ENCODE measurements around the gene PRTN3.
"Not testable (repeated sequence)": the region's sequence is repeated elsewhere in the genome, so short reads cannot be mapped to it uniquely, and the experiment has no call there.

Gene PRTN3

DNA sequence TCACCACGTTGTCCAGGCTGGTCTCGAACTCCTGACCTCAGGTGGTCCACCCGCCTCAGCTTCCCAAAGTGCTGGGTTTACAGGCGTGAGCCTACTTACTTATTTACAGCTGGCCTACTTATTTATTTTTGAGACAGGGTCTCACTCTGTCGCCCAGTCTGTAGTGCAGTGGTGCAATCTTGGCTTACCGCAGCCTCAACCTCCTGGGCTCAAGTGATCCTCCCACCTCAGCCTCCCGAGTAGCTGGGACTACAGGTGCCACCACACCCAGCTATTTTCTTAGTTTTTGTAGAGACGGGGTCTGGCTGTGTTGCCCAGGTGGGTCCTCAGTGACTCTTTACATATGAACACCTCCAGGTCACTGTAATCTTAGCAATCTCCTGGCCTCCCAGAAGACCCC lies 8.4 kb downstream of the PRTN3 start:
- DNase-seq = not testable (repeated sequence)

- DNase-seq = no peak
These were observed 9.6 kb downstream of the PRTN3 start for GRCh38 chr19:850221-850978.

DNA sequence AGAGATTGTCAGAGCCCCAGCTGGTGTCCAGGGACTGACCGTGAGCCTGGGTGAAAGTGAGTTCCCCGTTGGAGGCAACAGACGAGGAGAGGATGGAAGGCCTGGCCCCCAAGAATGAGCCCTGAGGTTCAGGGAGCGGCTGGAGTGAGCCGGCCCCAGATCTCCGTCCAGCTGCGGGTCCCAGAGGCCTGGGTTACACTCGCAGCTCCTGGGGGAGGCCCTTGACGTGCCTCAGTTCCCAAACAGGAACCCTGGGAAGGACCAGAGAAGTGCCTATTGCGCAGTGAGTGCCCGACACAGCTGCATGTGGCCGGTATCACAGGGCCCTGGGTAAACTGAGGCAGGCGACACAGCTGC lies 10.2 kb downstream of the PRTN3 start:
- no peak for DNase-seq

DNA sequence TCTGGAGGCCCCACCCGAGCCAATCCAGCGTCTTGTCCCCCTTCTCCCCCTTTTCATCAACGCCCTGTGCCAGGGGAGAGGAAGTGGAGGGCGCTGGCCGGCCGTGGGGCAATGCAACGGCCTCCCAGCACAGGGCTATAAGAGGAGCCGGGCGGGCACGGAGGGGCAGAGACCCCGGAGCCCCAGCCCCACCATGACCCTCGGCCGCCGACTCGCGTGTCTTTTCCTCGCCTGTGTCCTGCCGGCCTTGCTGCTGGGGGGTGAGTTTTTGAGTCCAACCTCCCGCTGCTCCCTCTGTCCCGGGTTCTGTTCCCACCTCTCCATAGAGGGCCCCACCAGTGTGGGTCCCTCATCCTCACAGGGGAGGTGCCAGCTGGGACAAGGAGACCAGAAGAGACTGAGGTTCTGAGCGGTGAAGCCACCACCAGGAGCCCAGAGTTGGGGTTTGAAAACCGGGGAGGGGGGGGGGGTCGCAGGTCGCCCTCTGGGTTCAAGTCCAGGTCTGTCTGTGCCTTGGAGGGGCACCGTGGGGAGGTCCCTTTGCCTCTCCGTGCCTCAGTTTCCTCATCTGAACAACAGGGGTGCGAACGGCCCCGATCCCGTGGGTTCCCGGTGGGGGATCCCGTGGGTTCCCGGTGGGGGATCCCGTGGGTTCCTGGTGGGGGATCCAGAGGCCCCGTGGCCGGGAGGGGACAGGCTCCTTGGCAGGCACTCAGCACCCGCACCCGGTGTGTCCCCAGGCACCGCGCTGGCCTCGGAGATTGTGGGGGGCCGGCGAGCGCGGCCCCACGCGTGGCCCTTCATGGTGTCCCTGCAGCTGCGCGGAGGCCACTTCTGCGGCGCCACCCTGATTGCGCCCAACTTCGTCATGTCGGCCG lies 11.6 kb downstream of the PRTN3 start, which contains the start of gene ELANE:
Gene ELANE, plus strand, starts transcription at position 168 of the 878 bp plus-strand sequence. Its CDS starts 26 bp downstream, at position 194.
- DNase-seq = no peak

DNA sequence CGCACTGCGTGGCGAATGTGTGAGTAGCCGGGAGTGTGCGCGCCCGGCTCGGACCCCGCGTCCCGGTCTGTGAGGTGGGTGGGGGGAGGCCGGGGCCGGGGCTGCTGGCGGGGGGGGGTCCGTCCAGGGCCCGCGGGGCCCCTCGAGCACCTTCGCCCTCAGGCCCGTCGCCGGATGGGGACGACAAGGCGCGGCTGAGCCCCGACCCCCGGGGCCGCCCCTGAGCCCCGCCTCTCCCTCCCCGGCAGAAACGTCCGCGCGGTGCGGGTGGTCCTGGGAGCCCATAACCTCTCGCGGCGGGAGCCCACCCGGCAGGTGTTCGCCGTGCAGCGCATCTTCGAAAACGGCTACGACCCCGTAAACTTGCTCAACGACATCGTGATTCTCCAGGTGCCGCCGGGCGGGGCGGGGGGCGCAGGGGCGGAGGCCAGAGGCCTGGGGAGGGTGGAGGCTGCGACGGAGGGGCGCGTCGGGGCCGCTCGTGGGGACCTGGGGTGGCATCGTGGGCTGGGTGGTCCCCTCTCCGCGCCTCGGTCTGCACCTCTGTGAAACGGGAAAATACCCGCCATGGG lies 12.3 kb downstream of the PRTN3 start:
- DNase-seq = no peak

DNA sequence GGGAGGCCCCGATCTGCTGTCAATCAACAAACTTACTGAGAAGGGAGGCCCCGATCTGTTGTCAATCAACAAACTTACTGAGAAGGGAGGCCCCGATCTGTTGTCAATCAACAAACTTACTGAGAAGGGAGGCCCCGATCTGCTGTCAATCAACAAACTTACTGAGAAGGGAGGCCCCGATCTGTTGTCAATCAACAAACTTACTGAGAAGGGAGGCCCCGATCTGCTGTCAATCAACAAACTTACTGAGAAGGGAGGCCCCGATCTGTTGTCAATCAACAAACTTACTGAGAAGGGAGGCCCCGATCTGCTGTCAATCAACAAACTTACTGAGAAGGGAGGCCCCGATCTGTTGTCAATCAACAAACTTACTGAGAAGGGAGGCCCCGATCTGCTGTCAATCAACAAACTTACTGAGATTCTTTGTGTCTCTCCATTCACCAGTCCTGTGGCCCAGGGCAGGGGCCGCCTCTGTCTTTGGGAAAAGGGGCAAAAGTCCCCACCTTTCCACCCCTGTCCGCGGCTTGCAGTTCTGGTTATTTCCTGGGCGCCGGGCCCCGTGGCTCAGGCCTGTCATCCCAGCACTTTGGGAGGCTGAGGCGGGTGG lies 12.9 kb downstream of the PRTN3 start:
- DNase-seq = not testable (repeated sequence)

DNA sequence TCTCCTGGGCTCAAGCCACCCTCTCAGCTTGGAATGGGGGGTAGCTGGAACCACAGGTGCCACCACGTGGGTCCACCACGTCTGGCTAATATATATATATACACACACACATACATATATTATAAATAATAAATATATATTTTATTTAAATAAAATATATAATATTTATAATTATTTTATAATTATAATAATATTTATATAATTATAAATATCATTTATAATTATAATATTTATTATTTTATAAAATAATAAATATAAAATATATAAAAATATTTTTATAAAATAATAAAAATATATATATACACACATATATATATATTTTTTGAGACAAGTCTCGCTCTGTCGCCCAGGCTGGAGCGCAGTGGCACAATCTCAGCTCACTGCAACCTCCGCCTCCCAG lies 13.8 kb downstream of the PRTN3 start:
- no peak for DNase-seq

GRCh38 chr19:855142-855541 lies 14.3 kb downstream of the PRTN3 start:
- DNase-seq = no peak

DNA sequence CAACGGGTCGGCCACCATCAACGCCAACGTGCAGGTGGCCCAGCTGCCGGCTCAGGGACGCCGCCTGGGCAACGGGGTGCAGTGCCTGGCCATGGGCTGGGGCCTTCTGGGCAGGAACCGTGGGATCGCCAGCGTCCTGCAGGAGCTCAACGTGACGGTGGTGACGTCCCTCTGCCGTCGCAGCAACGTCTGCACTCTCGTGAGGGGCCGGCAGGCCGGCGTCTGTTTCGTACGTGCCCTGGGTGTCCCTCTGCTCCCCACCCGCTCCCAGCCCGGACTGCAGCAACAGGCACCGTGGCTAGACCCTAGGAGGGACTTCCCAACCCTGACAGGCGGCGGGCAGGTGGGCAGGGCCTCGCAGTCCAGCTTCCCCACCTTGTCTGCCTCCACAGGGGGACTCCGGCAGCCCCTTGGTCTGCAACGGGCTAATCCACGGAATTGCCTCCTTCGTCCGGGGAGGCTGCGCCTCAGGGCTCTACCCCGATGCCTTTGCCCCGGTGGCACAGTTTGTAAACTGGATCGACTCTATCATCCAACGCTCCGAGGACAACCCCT lies 14.8 kb downstream of the PRTN3 start:
- no peak for DNase-seq

- no peak for DNase-seq
These were observed 17.5 kb downstream of the PRTN3 start for GRCh38 chr19:858284-858683.

DNA sequence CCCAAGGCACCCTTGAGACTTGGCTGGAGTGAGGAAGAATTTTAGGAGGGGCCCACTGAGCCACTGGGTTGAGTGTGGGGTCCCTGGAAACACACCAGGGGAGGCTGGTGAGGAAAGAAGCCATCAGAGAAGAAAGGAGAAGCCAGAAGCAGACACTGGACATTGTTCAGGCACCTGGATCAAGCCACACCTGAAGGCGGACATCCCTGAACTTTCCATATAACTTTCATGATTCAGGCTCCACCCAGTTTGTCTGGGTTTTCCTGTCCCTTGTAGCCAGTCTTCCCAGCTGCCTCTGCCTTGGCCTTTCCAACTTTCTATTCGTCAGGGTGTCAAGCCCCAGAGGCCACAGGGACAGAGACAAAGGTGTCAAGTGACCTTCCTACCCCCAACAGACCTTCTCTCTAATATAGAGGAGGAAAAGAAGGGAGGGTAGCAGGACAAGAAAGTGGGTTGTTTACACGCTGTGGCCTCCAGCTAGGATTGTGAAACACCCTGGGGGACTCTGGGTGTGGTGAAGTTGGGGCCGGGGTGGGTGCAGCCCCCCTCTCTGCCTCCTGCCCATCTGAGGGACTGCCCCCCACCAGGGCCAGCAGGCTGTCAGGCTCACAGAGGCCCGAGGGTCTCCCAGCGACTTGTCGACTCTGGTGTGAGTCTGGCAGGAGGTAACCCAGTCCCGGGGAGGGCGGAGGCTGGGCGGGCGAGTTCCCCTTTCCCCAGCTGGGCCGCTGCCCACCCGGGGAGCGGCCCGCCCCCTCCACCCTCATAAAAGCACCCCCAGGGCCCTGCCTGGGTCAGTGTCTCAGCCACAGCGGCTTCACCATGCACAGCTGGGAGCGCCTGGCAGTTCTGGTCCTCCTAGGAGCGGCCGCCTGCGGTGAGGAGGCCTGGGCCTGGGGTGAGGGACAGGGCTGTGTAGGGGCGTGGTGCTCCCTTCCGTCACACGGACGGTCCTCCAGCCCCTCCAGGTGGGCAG lies 18.4 kb downstream of the PRTN3 start, which contains the start of gene CFD:
Gene CFD, plus strand, starts transcription at position 797 of the 976 bp plus-strand sequence. Its CDS starts 26 bp downstream, at position 823.
- DNase-seq = no peak

GRCh38 chr19:861141-861755 lies 20.4 kb downstream of the PRTN3 start:
- no peak for DNase-seq

- DNase-seq = peak; percentile 19
These were observed 21.2 kb downstream of the PRTN3 start for GRCh38 chr19:861756-862580.

DNA sequence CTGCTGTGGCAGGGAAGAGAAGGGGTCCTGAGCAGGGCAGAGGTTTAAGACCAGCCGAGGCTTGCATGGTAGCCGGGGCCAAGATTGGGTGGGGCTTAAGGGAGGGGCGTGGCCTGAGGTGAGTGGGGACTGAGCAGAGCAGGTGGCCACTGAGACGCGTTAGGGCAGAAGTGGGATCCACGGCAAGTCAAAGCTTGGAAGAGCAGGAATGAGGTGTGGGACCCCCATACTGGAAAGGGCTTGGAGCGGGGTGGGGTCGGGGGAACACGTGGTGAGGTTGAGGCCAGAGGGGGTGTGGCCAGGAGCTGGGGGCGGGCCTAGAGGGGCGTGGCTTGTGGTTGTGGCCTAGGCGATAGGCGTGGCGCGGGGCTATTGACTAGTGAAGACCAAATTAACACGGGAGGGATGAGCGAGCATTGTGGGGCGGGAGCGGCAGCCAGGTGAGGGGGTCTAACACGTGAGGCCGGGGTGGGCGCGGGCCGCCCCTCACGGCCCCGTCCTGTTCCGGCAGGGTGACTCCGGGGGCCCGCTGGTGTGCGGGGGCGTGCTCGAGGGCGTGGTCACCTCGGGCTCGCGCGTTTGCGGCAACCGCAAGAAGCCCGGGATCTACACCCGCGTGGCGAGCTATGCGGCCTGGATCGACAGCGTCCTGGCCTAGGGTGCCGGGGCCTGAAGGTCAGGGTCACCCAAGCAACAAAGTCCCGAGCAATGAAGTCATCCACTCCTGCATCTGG lies 21.9 kb downstream of the PRTN3 start:
- peak; percentile 53 for DNase-seq

DNA sequence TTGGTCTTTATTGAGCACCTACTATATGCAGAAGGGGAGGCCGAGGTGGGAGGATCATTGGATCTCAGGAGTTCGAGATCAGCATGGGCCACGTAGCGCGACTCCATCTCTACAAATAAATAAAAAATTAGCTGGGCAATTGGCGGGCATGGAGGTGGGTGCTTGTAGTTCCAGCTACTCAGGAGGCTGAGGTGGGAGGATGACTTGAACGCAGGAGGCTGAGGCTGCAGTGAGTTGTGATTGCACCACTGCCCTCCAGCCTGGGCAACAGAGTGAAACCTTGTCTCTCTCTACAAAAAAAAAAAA lies 22.5 kb downstream of the PRTN3 start:
- no peak for DNase-seq

DNA sequence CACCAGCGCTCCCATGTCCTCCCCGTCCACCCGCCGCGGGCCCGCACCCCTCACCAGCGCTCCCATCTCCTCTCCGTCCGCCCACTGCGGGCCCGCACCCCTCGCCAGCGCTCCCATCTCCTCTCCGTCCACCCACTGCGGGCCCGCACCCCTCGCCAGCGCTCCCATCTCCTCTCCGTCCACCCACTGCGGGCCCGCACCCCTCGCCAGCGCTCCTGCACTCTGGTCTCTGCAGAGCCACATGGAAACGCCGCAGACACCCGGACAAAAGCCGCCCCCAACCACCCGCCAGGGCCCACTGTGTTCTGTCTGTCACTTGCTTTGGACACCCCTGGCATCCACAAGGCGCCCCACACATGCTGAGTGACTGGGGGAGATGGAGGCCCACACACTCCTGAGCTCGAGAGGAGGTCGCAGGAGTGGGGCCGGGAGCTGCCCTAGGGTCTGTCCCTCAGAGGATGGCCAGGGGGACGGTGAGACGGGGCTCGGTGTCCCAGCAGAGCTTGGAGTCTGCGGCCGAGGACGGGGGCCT lies 26.0 kb downstream of the PRTN3 start:
- no peak for DNase-seq

DNA sequence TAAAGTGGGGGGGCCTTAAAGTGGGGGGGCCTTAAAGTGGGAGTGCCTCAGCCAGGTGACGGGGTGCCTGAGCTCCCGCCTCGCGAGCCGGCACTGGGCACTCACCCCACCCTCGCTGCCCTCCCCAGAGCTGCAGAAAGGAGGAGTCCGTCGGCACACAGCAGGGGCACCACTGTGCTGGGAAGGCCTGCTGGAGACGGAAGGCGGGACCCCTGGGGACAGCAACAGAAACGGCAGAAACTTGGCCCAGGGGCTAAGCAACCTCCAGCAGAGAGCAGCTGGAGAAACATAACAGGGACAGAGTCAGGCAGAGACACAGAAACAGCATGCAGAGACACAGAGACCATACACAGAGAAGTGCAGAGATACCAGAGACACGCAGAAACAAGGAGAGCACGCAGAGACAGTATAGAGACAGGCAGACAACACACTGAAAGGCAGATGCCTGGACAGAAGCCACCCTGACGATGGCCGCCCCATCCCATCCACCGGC lies 26.5 kb downstream of the PRTN3 start:
- no peak for DNase-seq

DNA sequence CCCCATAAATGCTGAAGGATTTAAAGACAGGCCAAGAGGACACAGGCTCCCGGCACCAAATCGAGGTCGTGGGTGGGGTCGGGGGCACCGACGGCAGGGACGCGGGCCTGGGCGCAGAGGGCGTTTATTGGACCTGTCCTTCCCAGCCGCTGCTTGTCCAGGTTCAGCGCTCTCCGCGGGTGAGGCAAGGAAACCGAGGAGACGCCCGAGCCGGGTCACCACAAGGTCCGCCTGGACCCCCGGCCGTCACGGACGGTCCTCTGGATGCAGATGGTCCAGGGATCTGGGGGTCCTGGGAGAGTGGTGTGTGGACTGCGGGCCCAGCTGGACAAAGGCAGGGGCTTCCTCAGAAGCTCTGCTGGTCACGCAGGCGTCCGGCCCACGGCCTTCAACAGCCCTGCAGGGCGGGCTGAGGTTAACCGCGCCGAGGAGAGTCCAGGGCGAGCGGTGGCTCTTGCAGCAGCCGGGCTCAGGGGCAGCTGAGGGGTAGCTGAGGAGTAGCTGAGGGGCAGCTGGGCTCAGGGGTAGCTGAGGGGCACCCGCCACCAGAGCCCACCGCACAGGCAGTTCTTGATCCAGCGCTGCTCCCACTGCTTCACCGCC lies 27.2 kb downstream of the PRTN3 start:
- no peak for DNase-seq
